ENCODE measurements around the gene DENND10.

- TF ChIP-seq CTCF (IDR thresholded peaks at IDR 0.05; ENCODE audit: insufficient read depth, low read length, poor library complexity, severe bottlenecking) (no peak), EZH2phosphoT487 (conservative IDR thresholded peaks at IDR 0.05; ENCODE audit: low read length) (no peak)
These were observed 17.0 kb downstream of the DENND10 start for GRCh38 chr10:119120875-119121274.
